K562 (cell line): ENCODE results near the gene TOMM40L. TPM values are rescaled to one million over a fixed set of nuclear protein-coding genes. Genes with fewer than 3 reads are reported as not detected.

Experiments used
- ATAC-seq: fragments of 200-7000 bp; cut with Tn5 transposase; 3 replicates; pipeline ENCODE4 v1.9.1; 2020; ENCODE audit warnings: moderate library complexity
- BruUV-seq: library from RNA; stranded (reverse); fragments of 400-500 nt; replicated peaks from 2 replicates; lab custom pipeline; 2021; lab: Mats Ljungman, UMichigan
- CTCF ChIA-PET: fragments of 300-600 bp; formaldehyde crosslinking; extraction: SDS; loops from one replicate; lab custom pipeline; 2021; ENCODE audit warnings: low intra/inter-chr PET ratio; lab: Yijun Ruan, JAX
- POLR2A ChIA-PET: fragments of 300-600, 350-650 bp; sonication (Branson Sonifier 250); formaldehyde crosslinking; extraction: SDS; loops from one replicate; lab custom pipeline; 2021; ENCODE audit warnings: antibody characterized with exemption, inconsistent platforms; lab: Yijun Ruan, JAX
- DNase-seq, 4 experiments: peaks; one replicate each; pipeline versions ENCODE4 v3.0.0 to v3.0.0-alpha.2; 2011 to 2018; ENCODE audit warnings: low spot score in 3 of 4, mixed read lengths in 3 of 4; ENCODE audit errors: extremely low read depth in 1 of 4
- FAIRE-seq: peaks from 2 replicates; lab custom pipeline; 2011; peaks lifted over from hg19 to GRCh38; lab: Jason Lieb, UNC
- H2AFZ ChIP-seq: 2 replicates; pipeline ENCODE4 v1.6.0; 2011; ENCODE audit warnings: low read depth, low read length, control low read depth, inconsistent platforms
- H3K27ac ChIP-seq: fragments of 200-600 bp; 3 replicates; pipeline ENCODE4 v1.8.0; 2011; ENCODE audit warnings: low read depth, mild to moderate bottlenecking, control low read depth, inconsistent platforms, low read length, moderate library complexity, mixed read lengths; ENCODE audit errors: extremely low read depth
- H3K27me3 ChIP-seq, 2 experiments: fragments of 300-600 bp in 1 of 2; 2 replicates in 1 of 2; 3 replicates in 1 of 2; pipeline versions ENCODE4 v1.6.0 to v1.8.0; 2011; ENCODE audit warnings: inconsistent platforms in 2 of 2, low read length in 2 of 2, mild to moderate bottlenecking in 1 of 2, mixed read lengths in 1 of 2, moderate library complexity in 1 of 2; ENCODE audit not compliant: control insufficient read depth in 2 of 2, insufficient read depth in 2 of 2
- H3K36me3 ChIP-seq: fragments of 300-600 bp; 3 replicates; pipeline ENCODE4 v1.8.0; 2011; ENCODE audit warnings: mild to moderate bottlenecking, low read length, inconsistent platforms; ENCODE audit not compliant: control insufficient read depth, insufficient read depth
- H3K4me1 ChIP-seq, 2 experiments: fragments of 200-600 bp in 1 of 2; replicated peaks in 1 of 2; 2 replicates in 1 of 2; 3 replicates in 1 of 2; pipeline versions ENCODE4 v1.5.1 to v1.8.0; 2011; ENCODE audit warnings: inconsistent platforms in 2 of 2, low read length in 2 of 2, mild to moderate bottlenecking in 1 of 2, mixed read lengths in 1 of 2, moderate library complexity in 1 of 2; ENCODE audit not compliant: control insufficient read depth in 2 of 2, insufficient read depth in 2 of 2
- H3K4me2 ChIP-seq: 2 replicates; pipeline ENCODE4 v1.6.1; 2011; ENCODE audit warnings: low read length, control low read depth, inconsistent platforms, mixed read lengths; ENCODE audit not compliant: insufficient read depth
- H3K4me3 ChIP-seq: fragments of 200-600 bp; sonication (generic), shearing (Covaris generic); 2 replicates; pipeline ENCODE4 v1.5.1; 2016; ENCODE audit warnings: control low read depth, inconsistent platforms
- H3K79me2 ChIP-seq: fragments of 200-600 bp; 3 replicates; pipeline ENCODE4 v1.8.0; 2011; ENCODE audit warnings: low read length, inconsistent platforms; ENCODE audit not compliant: control insufficient read depth, insufficient read depth
- H3K9ac ChIP-seq, 2 experiments: 2 replicates each; pipeline versions ENCODE4 v1.6.0 to v1.6.1; 2011; ENCODE audit warnings: low read depth in 2 of 2, low read length in 2 of 2, control low read depth in 1 of 2, inconsistent platforms in 1 of 2, mild to moderate bottlenecking in 1 of 2, mixed read lengths in 1 of 2; ENCODE audit not compliant: insufficient read depth in 1 of 2
- H3K9me1 ChIP-seq: one replicate; pipeline ENCODE4 v1.6.0; 2011; ENCODE audit warnings: inconsistent platforms, mild to moderate bottlenecking, low read length, moderate library complexity; ENCODE audit not compliant: control insufficient read depth, insufficient read depth
- H3K9me3 ChIP-seq: replicated peaks from 2 replicates; pipeline ENCODE4 v1.5.1; 2011; ENCODE audit warnings: low read depth, low read length, inconsistent platforms; ENCODE audit not compliant: control insufficient read depth, insufficient read depth
- H4K20me1 ChIP-seq: replicated peaks from 2 replicates; pipeline ENCODE4 v1.6.1; 2011; ENCODE audit warnings: low read length, inconsistent platforms, mixed read lengths; ENCODE audit not compliant: control insufficient read depth, insufficient read depth
- HNRNPK ChIP-seq: fragments of 200-400 bp; formaldehyde crosslinking; IDR thresholded peaks from one replicate; pipeline ENCODE4 v1.6.1; 2018; ENCODE audit warnings: mild to moderate bottlenecking, low read depth, low read length; ENCODE audit not compliant: poor library complexity, severe bottlenecking
- MBD1 ChIP-seq: fragments of 250-450 bp; sonication (Bioruptor Pico); IDR thresholded peaks from 2 replicates; pipeline ENCODE4 v1.8.0; 2022; ENCODE audit warnings: inconsistent platforms
- MXI1 ChIP-seq: IDR thresholded peaks from 2 replicates; pipeline ENCODE4 v1.6.1; 2011; ENCODE audit warnings: low read depth, mild to moderate bottlenecking, improper control_type of control experiment, low read length
- NFIX ChIP-seq: fragments of 250-450 bp; sonication (Bioruptor Pico); IDR thresholded peaks from 2 replicates; pipeline ENCODE4 v1.4.0; 2020; ENCODE audit warnings: low read depth, mild to moderate bottlenecking, moderate library complexity
- ZNF184 ChIP-seq: sonication (generic); formaldehyde crosslinking; IDR thresholded peaks from 2 replicates; pipeline ENCODE4 v1.5.0; 2020; ENCODE audit warnings: missing genetic modification reagents
- ZNF780A ChIP-seq: fragments of 250-450 bp; sonication (Bioruptor Pico); IDR thresholded peaks from 2 replicates; pipeline ENCODE4 v1.5.0; 2021; ENCODE audit warnings: mild to moderate bottlenecking
- WGBS: fragments of 100-300 bp; shearing (Covaris generic); methylation state at CpG from one replicate; pipeline ENCODE4 v1.1.6; 2016; ENCODE audit warnings: low coverage, mixed read lengths; ENCODE audit not compliant: insufficient coverage; ENCODE audit errors: missing lambda C conversion rate; 5-methylcytosine and 5-hydroxymethylcytosine counted together
- in situ Hi-C: fragments of 300-500 bp; cut with MboI; formaldehyde crosslinking; loops from 4 replicates; pipeline ENCODE4 v1.15.0; 2018; ENCODE audit warnings: inconsistent platforms, mixed read lengths
- intact Hi-C: fragments of 100-400 bp; cut with micrococcal nuclease; formaldehyde crosslinking; loops from 2 replicates; pipeline ENCODE4 v1.14.2; 2022
- polyA plus RNA-seq, 8 experiments: library from polyadenylated mRNA; depleted of rRNA in 4 of 8; stranded (reverse) in 5 of 8; unstranded in 3 of 8; fragments of >200 nt; fragmentation: Nextera tagmentation in 2 of 8; fragmentation: Illumina TruSeq in 1 of 8; extraction: Ambion mirVana in 2 of 8; extraction: Trizol in 1 of 8; gene quantifications; 2 replicates each; pipeline versions ENCODE4 v1.2.1 to v1.2.3, GENCODE V29; 2011 to 2014; ENCODE audit warnings: inconsistent platforms in 1 of 8, missing spikeins in 1 of 8
- total RNA-seq, 7 experiments: library from RNA; depleted of rRNA in 6 of 7; stranded (reverse); fragments of >200 nt in 6 of 7; fragmentation: Illumina TruSeq in 2 of 7; extraction: Trizol in 2 of 7; gene quantifications; 2 replicates each; pipeline versions ENCODE4 v1.2.1 to v1.2.3, GENCODE V29; 2011 to 2021; ENCODE audit warnings: low replicate concordance in 1 of 7

Gene TOMM40L
- total and polyA plus RNA-seq, 9 of the 15 experiments (the other 6 are each of a cell fraction or from before 2014, with no cell fraction given), result 9.6 to 33.6 (median 25.2) TPM

- ATAC-seq, result no peak
- Histone ChIP-seq H3K36me3 (peaks cover 11% of the 10 kb centered on the region), H2AFZ (peak overlapping the region; percentile 1; the same call in 1 of the 2 replicates), H3K27me3 (no peaks in the 10 kb centered on the region), H3K27ac (no peak overlapping the region), H3K79me2 (no peaks in the 10 kb centered on the region), H3K4me2 (no peak overlapping the region), H4K20me1 (no peaks in the 10 kb centered on the region), H3K9me1 (no peaks in the 10 kb centered on the region), H3K9me3 (no peaks in the 10 kb centered on the region), H3K9ac (peak overlapping the region in 1 of 2 experiments; percentile 54; a peak in 1 of 4 replicates), H3K4me3 (no peak overlapping the region), H3K4me1 (peaks cover 3 to 25% of the 10 kb centered on the region in 2 experiments; a peak in 4 of 5 replicates)
- no peak for DNase-seq
- intact Hi-C loops, result no loop called here
- no peak for FAIRE-seq
- ChIA-PET POLR2A (interaction anchor here (0.5 to 1.4 kb wide), 4 partner anchors 11 to 209 kb away, joined by 3 read pairs; partner anchors contain the start of gene SDHC), CTCF (no interaction called here)
- in situ Hi-C loops, result no loop called here
- BruUV-seq, result no TSS peak
- no peak for TF ChIP-seq MXI1
- 61% methylated on average over 5 of the region's 8 CpGs for WGBS
Observed at GRCh38 chr1:161218301-161219077, 7.4 kb upstream of the TOMM40L start.

GRCh38 chr1:161219078-161219892, 6.6 kb upstream of the TOMM40L start:
- CTCF ChIA-PET, result no interaction called here
- Histone ChIP-seq H2AFZ (no peak overlapping the region), H3K4me1 (peaks cover 3 to 27% of the 10 kb centered on the region in 2 experiments; a peak in 4 of 5 replicates), H3K9me1 (no peaks in the 10 kb centered on the region), H3K4me2 (no peak overlapping the region), H3K4me3 (no peak overlapping the region), H3K9ac (no peak overlapping the region), H4K20me1 (no peaks in the 10 kb centered on the region), H3K27ac (no peak overlapping the region), H3K9me3 (no peaks in the 10 kb centered on the region), H3K36me3 (peaks cover 3% of the 10 kb centered on the region; the same call in 1 of the 3 replicates), H3K27me3 (no peaks in the 10 kb centered on the region), H3K79me2 (no peaks in the 10 kb centered on the region)
- ATAC-seq (no peak), DNase-seq (no peak), FAIRE-seq (no peak)
- BruUV-seq, result no TSS peak
- intact Hi-C loops, result no loop called here
- in situ Hi-C loops, result no loop called here
- POLR2A ChIA-PET, result interaction anchor here (0.8 to 1.4 kb wide), 3 partner anchors 8 to 95 kb away, joined by 3 to 6 read pairs (median 3); partner anchors contain the start of gene SDHC
- WGBS, result 70% methylated on average over 5 of the region's 5 CpGs
- TF ChIP-seq NFIX (CRISPR knock-in tag), result no peak
- TF ChIP-seq ZNF780A (CRISPR knock-in tag), result no peak
- TF ChIP-seq MBD1, result no peak
- no peak for TF ChIP-seq HNRNPK
- no peak for TF ChIP-seq ZNF184 (CRISPR knock-in tag)
